Adrenal gland (tissue), 12 donors: ENCODE results near the gene WDR45B. TPM values are rescaled to one million over a fixed set of nuclear protein-coding genes. Genes with fewer than 3 reads are reported as not detected.

Experiments used
- DNase-seq, 7 donors: peaks; one replicate each; pipeline ENCODE4 v3.0.0-alpha.2; 2019 to 2020
- H3K27ac ChIP-seq, 5 donors: fragments of 200-600 bp; sonication (generic) in 4 of 5; 1 replicate in 3 of 5; 2 replicates in 2 of 5; pipeline versions ENCODE4 v1.5.1 to v1.8.0; 2016 to 2020; ENCODE audit warnings: mild to moderate bottlenecking in 1 of 5
- H3K27me3 ChIP-seq: fragments of 200-600 bp; 2 replicates; pipeline ENCODE4 v1.8.0; 2021
- H3K36me3 ChIP-seq, 2 donors: fragments of 200-600 bp; replicated peaks in 1 of 2; 1 replicate in 1 of 2; 2 replicates in 1 of 2; pipeline versions ENCODE4 v1.5.1 to v1.8.0; 2018 to 2022
- H3K4me1 ChIP-seq, 2 donors: fragments of 200-600 bp; replicated peaks in 1 of 2; 1 replicate in 1 of 2; 2 replicates in 1 of 2; pipeline versions ENCODE4 v1.5.1 to v1.8.0; 2018 to 2021
- H3K4me3 ChIP-seq, 4 donors: fragments of 200-600 bp; sonication (generic) in 3 of 4; one replicate each; pipeline ENCODE4 v1.5.1; 2016 to 2018
- H3K9me3 ChIP-seq, 3 donors: fragments of 200-600 bp; sonication (generic) in 1 of 3; replicated peaks in 1 of 3; 1 replicate in 2 of 3; 2 replicates in 1 of 3; pipeline versions ENCODE4 v1.5.1 to v1.8.0; 2016 to 2021
- POLR2A ChIP-seq, 2 donors: fragments of 450-650 bp; IDR thresholded peaks; one replicate each; pipeline ENCODE4 v1.6.1; 2017; ENCODE audit warnings: antibody characterized with exemption in 2 of 2, mild to moderate bottlenecking in 2 of 2, moderate library complexity in 1 of 2
- WGBS, 4 donors: extraction: QIAGEN DNeasy Blood & Tissue Kit in 2 of 4; methylation state at CpG; one replicate each; pipeline versions ENCODE4 v1.1.5 to v1.1.7; 2013 to 2017; 5-methylcytosine and 5-hydroxymethylcytosine counted together
- intact Hi-C, 2 donors: fragments of 100-400 bp; cut with DNase I; formaldehyde crosslinking; loops; one replicate each; pipeline versions ENCODE4 v1.14.1 to v1.15.0; 2022 to 2023
- polyA plus RNA-seq, 3 donors: library from polyadenylated mRNA; stranded (reverse); fragments of 200-250 nt in 2 of 3; fragments of 350-450 nt in 1 of 3; fragmentation: Illumina TruSeq in 1 of 3; extraction: RNeasy Lipid Tissue Mini Kit (QIAGEN cat#74804) in 1 of 3; gene quantifications; one replicate each; pipeline ENCODE4 v1.2.3, GENCODE V29; 2013 to 2014
- total RNA-seq, 9 donors: library from RNA; depleted of rRNA in 4 of 9; stranded (reverse); fragments of >200 nt in 4 of 9; fragments of 120-200 nt in 1 of 9; fragmentation: NEBNext Ultra II Directional in 1 of 9; extraction: Animal tissue kit (Norgen Biotek cat#: 25700) in 1 of 9; gene quantifications; one replicate each; pipeline versions ENCODE4 v1.1.0 to v1.2.4, GENCODE V29; 2013 to 2023
- TF ChIP-seq, protein P1 (sequence below), 6 experiments: fragments of 450-650 bp in 4 of 6; fragments of 200-600 bp in 2 of 6; sonication (generic) in 1 of 6; IDR thresholded peaks; 1 replicate in 5 of 6; 2 replicates in 1 of 6; pipeline versions ENCODE4 v1.5.1 to v1.8.0; 2016 to 2021; ENCODE audit warnings: antibody characterized with exemption in 6 of 6, mild to moderate bottlenecking in 2 of 6, moderate library complexity in 1 of 6
- donor health status: healthy with polysubstance abuse.
- donor health status: Bipolar disorder and iron deficiency.
- donor health status: DM: yes; HTN: yes; CAD: no.
- donor health status: DM: no; HTN: no; CAD: no.
- donor health status: DM: no; HTN: no; CAD: no.
- donor health status: DM: yes; HTN: yes; CAD: no.

The WDR45B gene
- total and polyA plus RNA-seq, 12 donors = 48.6 to 104 (median 73.3) TPM

DNA sequence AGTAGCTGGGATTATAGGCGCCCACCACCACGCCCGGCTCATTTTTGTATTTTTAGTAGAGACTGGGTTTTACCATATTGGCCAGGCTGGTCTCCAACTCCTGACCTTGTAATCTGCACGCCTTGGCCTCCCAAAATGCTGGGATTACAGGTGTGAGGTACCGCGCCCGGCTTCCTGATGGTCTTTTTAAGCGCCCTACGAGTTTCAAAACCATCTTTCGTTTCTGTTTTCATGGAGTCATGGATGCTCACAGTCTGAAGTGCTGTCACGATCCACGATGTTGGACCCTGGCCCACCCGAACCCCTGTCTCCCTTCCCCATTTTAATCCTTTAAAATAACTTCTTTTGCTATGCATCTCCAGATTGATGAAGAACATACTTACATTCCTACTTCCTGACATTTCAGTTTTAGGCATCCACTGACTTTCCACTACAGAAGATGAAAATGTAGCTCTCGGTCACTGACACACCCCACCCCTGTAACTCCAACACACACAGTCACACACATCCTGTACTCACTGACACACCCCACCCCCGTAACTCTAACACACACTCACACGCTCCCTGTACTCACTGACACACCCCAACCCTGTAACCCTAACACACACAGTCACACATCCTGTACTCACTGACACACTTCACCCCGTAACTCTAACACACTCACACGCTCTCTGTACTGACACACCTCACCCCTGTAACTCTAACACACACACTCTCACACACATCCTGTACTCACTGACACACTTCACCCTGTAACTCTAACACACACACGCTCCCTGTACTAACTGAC lies 22.6 kb upstream of the WDR45B start:
- Histone ChIP-seq H3K27ac (peak overlapping the region in 4 of 5 donors; percentile 47 to 89 (median 68)), H3K4me1 (peaks cover 7% of the 10 kb centered on the region in 2 donors), H3K9me3 (no peaks in the 10 kb centered on the region), H3K4me3 (no peak overlapping the region), H3K36me3 (no peaks in the 10 kb centered on the region), H3K27me3 (no peaks in the 10 kb centered on the region)
- TF ChIP-seq POLR2A (IDR thresholded peaks at IDR 0.05) = no peak
- TF ChIP-seq, protein P1, sequence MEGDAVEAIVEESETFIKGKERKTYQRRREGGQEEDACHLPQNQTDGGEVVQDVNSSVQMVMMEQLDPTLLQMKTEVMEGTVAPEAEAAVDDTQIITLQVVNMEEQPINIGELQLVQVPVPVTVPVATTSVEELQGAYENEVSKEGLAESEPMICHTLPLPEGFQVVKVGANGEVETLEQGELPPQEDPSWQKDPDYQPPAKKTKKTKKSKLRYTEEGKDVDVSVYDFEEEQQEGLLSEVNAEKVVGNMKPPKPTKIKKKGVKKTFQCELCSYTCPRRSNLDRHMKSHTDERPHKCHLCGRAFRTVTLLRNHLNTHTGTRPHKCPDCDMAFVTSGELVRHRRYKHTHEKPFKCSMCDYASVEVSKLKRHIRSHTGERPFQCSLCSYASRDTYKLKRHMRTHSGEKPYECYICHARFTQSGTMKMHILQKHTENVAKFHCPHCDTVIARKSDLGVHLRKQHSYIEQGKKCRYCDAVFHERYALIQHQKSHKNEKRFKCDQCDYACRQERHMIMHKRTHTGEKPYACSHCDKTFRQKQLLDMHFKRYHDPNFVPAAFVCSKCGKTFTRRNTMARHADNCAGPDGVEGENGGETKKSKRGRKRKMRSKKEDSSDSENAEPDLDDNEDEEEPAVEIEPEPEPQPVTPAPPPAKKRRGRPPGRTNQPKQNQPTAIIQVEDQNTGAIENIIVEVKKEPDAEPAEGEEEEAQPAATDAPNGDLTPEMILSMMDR (IDR thresholded peaks at IDR 0.05) = no peak
- no peak for DNase-seq
- 91 to 92% (median 91%) methylated on average over 19 of the region's 19 CpGs for WGBS, 4 donors
- intact Hi-C loops = no loop called here

DNA sequence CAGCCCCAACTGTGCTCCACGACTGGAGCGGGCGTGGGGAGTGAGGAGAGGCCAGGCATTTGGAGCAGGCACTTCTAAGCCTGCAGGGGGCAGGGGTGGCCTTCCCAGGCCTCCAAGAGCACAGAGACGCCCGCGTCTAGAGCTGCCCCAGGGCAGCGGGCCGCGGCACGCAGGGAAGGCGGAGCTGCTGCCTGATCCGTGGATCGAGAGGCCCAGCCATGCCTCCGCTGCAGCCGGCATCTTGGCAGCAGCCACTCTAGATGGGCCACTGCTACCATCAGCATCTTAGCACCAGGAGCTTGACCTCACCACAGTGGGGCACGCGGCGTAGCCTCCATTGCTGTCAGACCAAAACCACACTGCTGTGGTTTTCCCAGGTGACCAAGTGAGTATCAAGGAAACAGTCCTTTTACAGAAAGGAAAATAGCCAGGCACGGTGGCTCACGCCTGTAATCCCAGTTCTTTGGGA lies 20.4 kb upstream of the WDR45B start:
- Histone ChIP-seq H3K4me1 (peaks cover 7% of the 10 kb centered on the region in 2 donors), H3K9me3 (no peaks in the 10 kb centered on the region), H3K4me3 (no peak overlapping the region), H3K27ac (peak overlapping the region in 1 of 5 donors; percentile 89), H3K36me3 (no peaks in the 10 kb centered on the region), H3K27me3 (no peaks in the 10 kb centered on the region)
- intact Hi-C loops = no loop called here
- WGBS, 4 donors = 60 to 100% (median 70%) methylated on average over 1 to 20 of the region's 20 CpGs
- peak in 2 of 7 donors; percentile 24 to 73 for DNase-seq
- TF ChIP-seq, protein P1 (IDR thresholded peaks at IDR 0.05) = peak in 3 of 6 experiments; percentile 25 to 49 (median 46)
- TF ChIP-seq POLR2A (IDR thresholded peaks at IDR 0.05) = no peak

DNA sequence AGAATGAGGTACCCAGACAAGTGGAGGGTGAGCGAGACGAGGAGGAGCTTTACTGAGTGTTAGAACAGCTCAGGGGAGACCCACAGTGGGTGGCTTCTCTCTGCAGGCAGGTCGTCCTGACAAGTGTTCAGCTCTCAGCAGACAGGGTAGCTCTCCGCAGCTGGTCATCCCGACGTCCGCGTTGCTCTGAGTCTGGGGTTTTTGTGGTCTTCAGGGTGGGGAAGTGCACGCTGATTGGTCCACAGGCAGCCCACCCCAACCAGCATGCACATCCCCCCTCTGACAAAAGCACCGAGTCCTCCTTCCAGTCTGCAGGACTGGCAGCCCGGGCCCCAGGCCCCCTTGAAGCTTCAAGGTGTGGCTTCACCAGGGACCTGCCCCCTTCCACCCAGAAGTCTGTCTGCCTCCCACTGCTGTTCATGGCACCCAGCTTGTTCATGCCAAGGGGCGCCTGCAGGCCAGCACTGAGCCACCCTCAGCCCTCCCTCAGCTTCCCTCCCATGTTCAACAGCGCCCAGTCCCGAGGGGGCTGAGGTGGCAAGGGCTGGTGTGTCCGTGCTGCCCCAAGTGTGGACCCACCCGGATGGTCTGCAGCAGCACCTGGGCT lies 19.9 kb upstream of the WDR45B start:
- no peak overlapping the region for H3K27ac ChIP-seq

DNA sequence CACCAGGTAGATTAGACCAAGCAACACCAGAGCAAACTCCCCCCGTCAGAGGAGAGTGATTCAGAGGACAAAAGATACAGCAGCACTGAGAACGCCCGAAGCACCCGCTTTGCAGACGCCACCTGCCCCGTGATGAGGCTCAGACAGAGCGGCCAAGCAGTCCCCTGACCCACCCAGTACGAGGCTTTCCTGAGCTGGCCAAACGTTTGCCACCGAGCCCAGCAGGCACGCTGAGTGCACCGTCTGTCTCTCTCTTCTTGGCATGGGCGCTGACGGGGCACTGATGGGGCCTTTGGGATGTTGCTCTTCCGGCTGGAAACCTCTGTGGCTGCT lies 19.4 kb upstream of the WDR45B start:
- intact Hi-C loops = no loop called here
- Histone ChIP-seq H3K36me3 (no peaks in the 10 kb centered on the region), H3K4me1 (peaks cover 7% of the 10 kb centered on the region in 2 donors), H3K27me3 (no peaks in the 10 kb centered on the region), H3K9me3 (no peaks in the 10 kb centered on the region), H3K4me3 (no peak overlapping the region), H3K27ac (no peak overlapping the region)
- no peak for TF ChIP-seq POLR2A (IDR thresholded peaks at IDR 0.05)
- TF ChIP-seq, protein P1 (IDR thresholded peaks at IDR 0.05) = no peak
- 94 to 96% (median 95%) methylated on average over 14 to 15 of the region's 15 CpGs for WGBS, 4 donors
- DNase-seq = no peak

More for the DNA sequence above, 19.9 kb upstream of the WDR45B start:
- Histone ChIP-seq H3K4me1 (peaks cover 7% of the 10 kb centered on the region in 2 donors), H3K36me3 (no peaks in the 10 kb centered on the region), H3K27me3 (no peaks in the 10 kb centered on the region), H3K9me3 (no peaks in the 10 kb centered on the region), H3K4me3 (no peak overlapping the region)
- intact Hi-C loops = no loop called here
- TF ChIP-seq, protein P1 (IDR thresholded peaks at IDR 0.05) = no peak
- TF ChIP-seq POLR2A (IDR thresholded peaks at IDR 0.05) = no peak
- DNase-seq = no peak
- WGBS, 4 donors = 82 to 85% (median 84%) methylated on average over 9 to 16 of the region's 16 CpGs
